HUES6 (cell line): ENCODE data around the gene CD34.
"Not testable (repeated sequence)": the region's sequence is repeated elsewhere in the genome, so short reads cannot be mapped to it uniquely, and the experiment has no call there.

Experiments used
- H3K27ac ChIP-seq: 2 replicates; pipeline ENCODE4 v1.7.0; 2013; ENCODE audit warnings: low read depth, mild to moderate bottlenecking, low read length, inconsistent platforms
- H3K27me3 ChIP-seq: 2 replicates; pipeline ENCODE4 v1.6.1; 2013; ENCODE audit warnings: low read length; ENCODE audit not compliant: control insufficient read depth, insufficient read depth
- H3K36me3 ChIP-seq: 2 replicates; pipeline ENCODE4 v1.6.1; 2013; ENCODE audit warnings: low read length; ENCODE audit not compliant: control insufficient read depth, insufficient read depth
- H3K4me1 ChIP-seq: 2 replicates; pipeline ENCODE4 v1.6.1; 2013; ENCODE audit warnings: low read length; ENCODE audit not compliant: control insufficient read depth, insufficient read depth
- H3K4me3 ChIP-seq: 2 replicates; pipeline ENCODE4 v1.5.1; 2013; ENCODE audit warnings: low read depth, low read length
- H3K9ac ChIP-seq: one replicate; pipeline ENCODE4 v1.6.1; 2013; ENCODE audit warnings: mild to moderate bottlenecking, low read length
- H3K9me3 ChIP-seq: 2 replicates; pipeline ENCODE4 v1.6.1; 2013; ENCODE audit warnings: low read depth, low read length; ENCODE audit not compliant: control insufficient read depth, insufficient read depth

Gene CD34

GRCh38 chr1:207885129-207886032 lies 25.5 kb downstream of the CD34 start:
- no peaks in the 10 kb centered on the region for H3K36me3 ChIP-seq

DNA sequence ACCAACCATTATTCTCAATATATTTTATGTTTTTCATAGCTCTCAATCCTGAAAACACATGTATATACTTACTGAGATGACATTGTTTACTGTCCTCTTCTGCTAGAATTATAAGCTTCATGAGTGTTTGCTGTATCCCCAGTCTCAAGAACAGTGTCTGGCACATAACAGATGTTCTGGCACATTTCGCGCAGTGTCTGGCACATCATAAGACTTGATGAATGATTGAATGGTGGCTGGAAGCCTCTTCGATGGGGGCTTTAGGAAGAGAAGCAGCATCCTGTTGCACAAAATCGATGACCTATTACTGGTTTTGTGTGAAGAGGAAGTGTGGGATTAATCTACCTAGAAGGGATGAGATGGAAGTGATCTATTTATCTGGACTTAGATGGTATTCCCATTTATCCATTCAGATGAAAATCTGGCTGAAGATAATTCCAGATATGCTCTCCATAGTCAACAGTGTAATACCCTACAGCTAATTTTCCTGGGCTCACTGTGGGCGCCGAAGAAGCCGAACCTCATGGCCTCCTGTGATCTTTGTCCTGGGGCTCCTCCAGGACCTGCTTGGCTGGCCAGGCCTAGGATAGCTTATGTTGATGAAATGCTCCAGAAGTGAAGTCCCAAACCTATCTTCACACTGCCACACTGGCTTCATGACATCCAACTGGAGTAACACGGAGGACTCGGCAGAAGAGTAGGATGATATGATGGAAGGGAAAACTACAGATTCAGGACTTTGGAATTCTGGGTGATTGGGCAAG lies 26.5 kb downstream of the CD34 start:
- Histone ChIP-seq H3K4me3 (no peak overlapping the region), H3K36me3 (no peaks in the 10 kb centered on the region), H3K9ac (no peak overlapping the region), H3K4me1 (peaks cover 4% of the 10 kb centered on the region; the same call in 1 of the 2 replicates), H3K27ac (no peak overlapping the region), H3K9me3 (no peaks in the 10 kb centered on the region), H3K27me3 (peaks cover 9% of the 10 kb centered on the region; the same call in 1 of the 2 replicates)

More at GRCh38 chr1:207885129-207886032, 25.5 kb downstream of the CD34 start:
- Histone ChIP-seq H3K27me3 (peaks cover 9% of the 10 kb centered on the region; the same call in 1 of the 2 replicates), H3K27ac (no peak overlapping the region), H3K9ac (no peak overlapping the region), H3K9me3 (no peaks in the 10 kb centered on the region), H3K4me1 (peaks cover 4% of the 10 kb centered on the region; the same call in 1 of the 2 replicates), H3K4me3 (no peak overlapping the region)

DNA sequence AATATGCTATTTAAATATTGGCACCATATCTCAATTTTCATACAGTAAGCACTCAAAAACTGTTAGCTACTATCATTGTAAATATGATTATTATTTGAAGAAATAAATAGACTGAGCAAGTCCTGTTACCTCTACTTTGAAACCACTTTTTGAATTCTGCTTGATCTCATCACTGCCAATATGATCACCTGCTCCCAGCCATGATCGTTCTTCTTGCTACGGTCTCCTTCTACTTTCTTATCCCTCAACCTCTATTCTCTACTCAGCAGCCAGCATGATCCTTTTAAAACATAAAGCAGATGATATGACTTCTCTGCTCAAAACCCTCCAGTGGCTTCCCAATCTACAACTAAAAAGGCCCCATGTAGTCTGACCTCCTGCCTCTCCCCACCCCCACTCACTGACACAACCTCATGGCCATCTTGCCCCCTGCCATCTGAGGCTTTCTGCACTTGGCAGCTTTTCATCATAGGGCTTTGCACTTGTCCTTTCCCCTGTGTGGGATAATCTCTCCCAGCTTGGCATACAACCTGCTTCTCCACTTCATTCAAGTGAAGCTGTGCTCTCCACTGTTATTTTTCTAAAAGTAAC lies 27.2 kb downstream of the CD34 start:
- H3K4me3 ChIP-seq, result no peak overlapping the region
- no peaks in the 10 kb centered on the region for H3K36me3 ChIP-seq
- H3K27me3 ChIP-seq, result peaks cover 13% of the 10 kb centered on the region
- H3K4me1 ChIP-seq, result peaks cover 4% of the 10 kb centered on the region; the same call in 1 of the 2 replicates
- H3K9me3 ChIP-seq, result no peaks in the 10 kb centered on the region
- H3K27ac ChIP-seq, result no peak overlapping the region
- no peak overlapping the region for H3K9ac ChIP-seq

DNA sequence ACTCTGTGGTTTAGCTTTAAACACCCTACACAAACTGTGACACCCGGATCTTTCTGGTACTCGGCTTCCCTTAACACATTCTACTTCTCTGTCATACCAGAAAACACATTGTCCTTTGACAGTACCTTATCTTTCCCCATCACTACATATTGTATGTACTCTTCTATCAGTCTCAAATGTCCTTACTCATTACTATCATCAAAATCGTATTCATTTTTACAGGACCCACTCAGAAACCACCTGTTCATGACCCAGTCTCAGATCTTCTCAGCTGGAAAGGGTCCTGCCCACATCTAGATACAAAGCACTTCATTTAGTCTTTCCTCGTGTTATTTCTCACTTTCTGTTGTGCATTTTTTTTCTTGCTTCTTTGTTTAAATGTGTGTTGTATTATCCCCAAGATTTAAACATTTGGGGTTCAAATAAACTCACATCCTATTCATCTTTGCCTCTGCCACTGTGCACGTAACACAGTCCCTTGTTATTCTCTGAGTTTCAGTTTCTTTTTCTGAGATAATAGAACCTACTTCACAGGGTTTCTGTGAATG lies 27.7 kb downstream of the CD34 start:
- no peak overlapping the region for H3K27ac ChIP-seq
- no peaks in the 10 kb centered on the region for H3K9me3 ChIP-seq
- no peak overlapping the region for H3K9ac ChIP-seq
- no peaks in the 10 kb centered on the region for H3K36me3 ChIP-seq
- peaks cover 4% of the 10 kb centered on the region; the same call in 1 of the 2 replicates for H3K4me1 ChIP-seq
- H3K27me3 ChIP-seq, result peaks cover 13% of the 10 kb centered on the region
- no peak overlapping the region for H3K4me3 ChIP-seq

GRCh38 chr1:207882692-207883091 lies 28.2 kb downstream of the CD34 start:
- Histone ChIP-seq H3K27me3 (peaks cover 13% of the 10 kb centered on the region), H3K9ac (no peak overlapping the region), H3K4me1 (peaks cover 4% of the 10 kb centered on the region; the same call in 1 of the 2 replicates), H3K36me3 (no peaks in the 10 kb centered on the region), H3K9me3 (no peaks in the 10 kb centered on the region), H3K4me3 (no peak overlapping the region), H3K27ac (no peak overlapping the region)

GRCh38 chr1:207878939-207879338 lies 32.0 kb downstream of the CD34 start:
- H3K27me3 ChIP-seq, result peaks cover 4% of the 10 kb centered on the region; the same call in 1 of the 2 replicates
- no peak overlapping the region for H3K4me3 ChIP-seq
- H3K27ac ChIP-seq, result no peak overlapping the region
- H3K4me1 ChIP-seq, result no peaks in the 10 kb centered on the region
- H3K36me3 ChIP-seq, result no peaks in the 10 kb centered on the region
- no peak overlapping the region for H3K9ac ChIP-seq
- H3K9me3 ChIP-seq, result no peaks in the 10 kb centered on the region

DNA sequence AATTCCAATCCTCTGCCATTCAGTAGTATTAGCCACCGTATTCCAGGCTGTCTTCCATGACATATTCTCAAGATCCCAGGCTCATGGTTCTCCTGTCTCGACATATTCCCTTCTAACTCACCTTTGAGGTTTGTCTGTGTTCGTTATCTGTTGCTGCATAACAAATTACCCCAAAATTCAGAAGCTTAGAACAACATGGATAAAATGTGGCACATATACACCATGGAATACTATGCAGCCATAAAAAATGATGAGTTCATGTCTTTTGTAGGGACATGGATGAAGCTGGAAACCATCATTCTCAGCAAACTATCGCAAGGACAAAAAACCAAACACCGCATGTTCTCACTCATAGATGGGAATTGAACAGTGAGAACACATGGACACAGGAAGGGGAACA lies 33.0 kb downstream of the CD34 start:
- not testable (repeated sequence) for H3K4me3 ChIP-seq, H3K9me3 ChIP-seq, H3K27me3 ChIP-seq, H3K4me1 ChIP-seq, H3K36me3 ChIP-seq, H3K9ac ChIP-seq, H3K27ac ChIP-seq

- H3K9me3 ChIP-seq, result no peaks in the 10 kb centered on the region
- no peak overlapping the region for H3K9ac ChIP-seq
- no peak overlapping the region for H3K27ac ChIP-seq
- H3K36me3 ChIP-seq, result no peaks in the 10 kb centered on the region
- H3K27me3 ChIP-seq, result peaks cover 7% of the 10 kb centered on the region; the same call in 1 of the 2 replicates
- no peaks in the 10 kb centered on the region for H3K4me1 ChIP-seq
- no peak overlapping the region for H3K4me3 ChIP-seq
Measured at GRCh38 chr1:207876131-207876530, 34.8 kb downstream of the CD34 start.

- H3K36me3 ChIP-seq, result no peaks in the 10 kb centered on the region
- H3K9ac ChIP-seq, result no peak overlapping the region
- H3K27ac ChIP-seq, result no peak overlapping the region
- H3K9me3 ChIP-seq, result no peaks in the 10 kb centered on the region
- H3K4me1 ChIP-seq, result no peaks in the 10 kb centered on the region
- H3K27me3 ChIP-seq, result peaks cover 13% of the 10 kb centered on the region
- H3K4me3 ChIP-seq, result no peak overlapping the region
Measured at GRCh38 chr1:207875532-207875931, 35.4 kb downstream of the CD34 start.

DNA sequence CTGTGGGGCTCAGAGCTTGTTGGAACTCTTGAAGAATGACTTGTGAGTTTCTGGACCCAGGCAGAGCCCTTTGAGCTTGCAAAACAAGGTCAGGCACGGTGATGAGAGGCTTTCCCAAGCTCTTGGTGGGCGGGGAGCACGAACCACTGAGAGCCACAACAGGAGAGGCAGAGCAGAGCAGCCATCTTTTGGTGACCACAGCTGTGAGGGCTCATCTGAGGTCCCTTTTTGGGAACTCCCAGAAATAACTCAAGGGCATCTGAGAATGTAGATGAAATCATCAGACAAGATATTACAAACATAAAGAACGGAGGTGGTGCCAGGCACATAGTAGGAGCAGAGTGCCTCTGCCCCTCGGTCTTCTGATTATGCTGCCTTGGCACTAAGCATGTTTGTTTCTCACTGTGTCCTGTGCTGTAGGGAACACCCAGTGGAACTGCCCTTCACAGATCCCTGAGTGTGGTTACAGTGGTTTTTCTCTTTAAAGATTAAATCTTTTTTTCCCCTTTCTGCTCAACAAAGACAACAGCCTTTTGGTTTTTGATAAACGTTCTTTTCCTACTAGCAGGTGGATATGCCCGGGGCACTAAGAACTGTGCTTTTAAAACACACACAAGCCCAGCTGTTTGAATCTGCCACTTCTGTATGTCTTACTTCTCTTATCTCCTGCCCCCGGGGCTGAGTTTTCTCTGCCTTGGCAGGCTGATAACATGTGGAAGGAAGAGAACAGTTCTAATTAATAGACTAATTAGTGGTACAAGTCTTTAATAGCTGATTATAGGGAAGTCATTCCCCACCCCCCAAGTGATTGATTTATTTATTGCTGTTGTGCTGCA lies 37.7 kb downstream of the CD34 start:
- Histone ChIP-seq H3K9ac (no peak overlapping the region), H3K27ac (no peak overlapping the region)

More for the DNA sequence above, 37.7 kb downstream of the CD34 start:
- Histone ChIP-seq H3K36me3 (no peaks in the 10 kb centered on the region), H3K9me3 (no peaks in the 10 kb centered on the region), H3K4me3 (no peak overlapping the region), H3K4me1 (0 out of 2 replicates have a peak, but pooled peaks cover 4% of the 10 kb centered on the region), H3K27me3 (peaks cover 29% of the 10 kb centered on the region)
